ENCODE data around the gene ARL6IP1.

DNA sequence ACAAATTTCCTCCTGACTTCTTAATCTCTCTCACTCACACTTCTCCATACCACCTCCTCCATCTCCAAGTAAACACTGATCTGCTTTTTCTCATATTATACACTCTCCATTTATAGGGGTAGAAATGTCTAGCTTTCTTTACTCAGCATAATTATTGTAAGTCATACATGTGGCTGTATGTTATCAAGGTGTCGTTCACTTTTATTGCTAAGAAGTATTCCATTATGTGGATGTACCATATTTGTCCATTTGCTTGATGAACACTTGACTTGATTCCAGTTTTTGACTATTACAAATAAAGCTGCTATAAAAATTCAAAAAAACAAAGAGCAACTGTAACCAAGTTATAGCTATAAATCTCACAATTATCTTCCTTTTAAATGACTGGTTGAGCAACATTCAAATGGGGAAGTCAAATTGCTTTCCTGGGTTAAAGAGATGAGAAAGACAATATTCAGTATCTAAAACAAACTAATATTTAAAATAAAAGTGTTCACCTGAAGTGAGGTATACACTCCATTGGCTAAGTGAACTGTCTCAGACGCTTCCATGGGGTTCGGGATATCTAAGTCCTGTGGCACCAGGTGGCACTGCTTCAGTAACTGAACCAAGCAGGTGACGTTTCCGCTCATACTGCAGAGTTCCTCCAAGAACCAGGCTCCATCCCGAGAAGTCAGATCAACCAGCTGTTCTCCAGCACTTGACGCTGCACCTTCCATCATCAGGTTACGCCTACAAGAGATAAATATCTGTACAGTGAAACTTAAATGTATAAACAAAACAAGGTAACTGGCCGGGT lies 32.6 kb upstream of the ARL6IP1 start:
- no peak for TF ChIP-seq EZH2 (IDR thresholded peaks at IDR 0.05)
- no peak for TF ChIP-seq POLR2AphosphoS5 (IDR thresholded peaks at IDR 0.05; ENCODE audit: borderline replicate concordance, low read depth, low read length)
- no peak for TF ChIP-seq FOXP2 (optimal IDR thresholded peaks at IDR 0.05; ENCODE audit: control extremely low read depth, extremely low read length, insufficient read depth)

Measured in SK-N-MC (cell line).